GM21737 (cell line): ENCODE results near the gene PAQR7.

Experiments used
- ATAC-seq: cut with Tn5 transposase; IDR thresholded peaks from one replicate; pipeline ENCODE4 v1.9.1; 2021; ENCODE audit warnings: mild to moderate bottlenecking, moderate library complexity; ENCODE audit not compliant: unreplicated experiment

PAQR7 gene, protein sequence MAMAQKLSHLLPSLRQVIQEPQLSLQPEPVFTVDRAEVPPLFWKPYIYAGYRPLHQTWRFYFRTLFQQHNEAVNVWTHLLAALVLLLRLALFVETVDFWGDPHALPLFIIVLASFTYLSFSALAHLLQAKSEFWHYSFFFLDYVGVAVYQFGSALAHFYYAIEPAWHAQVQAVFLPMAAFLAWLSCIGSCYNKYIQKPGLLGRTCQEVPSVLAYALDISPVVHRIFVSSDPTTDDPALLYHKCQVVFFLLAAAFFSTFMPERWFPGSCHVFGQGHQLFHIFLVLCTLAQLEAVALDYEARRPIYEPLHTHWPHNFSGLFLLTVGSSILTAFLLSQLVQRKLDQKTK

DNA sequence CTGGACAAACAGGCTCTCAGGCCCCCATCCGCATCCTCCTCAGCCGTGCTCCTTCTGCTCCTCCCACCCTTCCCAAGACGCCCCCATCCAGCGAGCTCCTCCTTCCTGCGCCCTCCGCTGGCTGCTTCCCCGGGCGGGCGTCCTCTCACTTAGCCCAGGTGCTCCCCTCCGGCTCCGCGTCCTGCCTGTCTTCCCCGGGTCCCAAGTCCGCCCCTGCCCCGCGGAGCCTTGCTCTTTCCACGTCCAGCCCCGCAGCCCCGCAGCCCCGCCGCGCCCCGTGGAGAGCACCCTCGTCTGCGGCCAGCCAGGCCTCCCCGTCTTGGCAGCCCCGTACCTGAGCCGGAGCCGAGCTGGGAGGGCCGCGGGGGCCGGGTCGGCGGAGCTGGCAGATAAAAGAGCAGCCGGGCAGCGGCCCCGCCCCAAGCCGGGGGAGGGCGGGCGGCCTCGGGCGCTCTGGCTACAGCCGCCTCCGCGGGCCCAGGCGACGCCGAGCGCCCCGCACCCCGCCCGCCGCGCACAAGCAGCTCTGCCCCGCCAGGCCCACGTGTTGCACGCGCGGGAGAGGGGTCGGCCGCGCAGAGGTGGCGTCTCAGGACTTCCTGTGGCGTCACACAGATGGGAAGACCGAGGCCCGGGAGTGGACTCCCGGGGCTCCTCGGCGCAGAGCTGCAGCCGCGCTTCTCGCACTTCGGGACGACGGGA is at the start of gene PAQR7:
Gene PAQR7 (minus strand): TSS at position 555 of the 702 bp plus-strand sequence. CDS start 11,869 bp downstream, outside the sequence.
- ATAC-seq: peak; percentile 56

DNA sequence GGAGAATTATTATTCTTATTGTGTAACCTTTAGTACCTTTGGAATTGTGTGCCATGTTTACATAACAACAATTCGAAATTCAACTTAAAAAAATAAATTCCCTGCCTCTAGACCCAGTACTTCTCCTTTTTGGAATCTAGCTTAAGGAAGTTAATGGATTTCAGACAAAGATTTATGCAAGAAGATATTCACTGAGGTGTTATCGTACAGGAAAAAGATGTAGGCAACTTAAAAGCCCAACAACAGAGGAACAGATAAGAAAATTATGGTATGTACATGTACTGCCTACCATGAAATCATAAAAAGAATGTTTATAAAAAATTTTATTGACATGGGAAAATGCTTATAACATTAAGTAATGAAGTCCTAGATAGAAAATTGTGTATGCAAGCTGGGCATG is 48.9 kb upstream of the PAQR7 start:
- no peak for ATAC-seq

DNA sequence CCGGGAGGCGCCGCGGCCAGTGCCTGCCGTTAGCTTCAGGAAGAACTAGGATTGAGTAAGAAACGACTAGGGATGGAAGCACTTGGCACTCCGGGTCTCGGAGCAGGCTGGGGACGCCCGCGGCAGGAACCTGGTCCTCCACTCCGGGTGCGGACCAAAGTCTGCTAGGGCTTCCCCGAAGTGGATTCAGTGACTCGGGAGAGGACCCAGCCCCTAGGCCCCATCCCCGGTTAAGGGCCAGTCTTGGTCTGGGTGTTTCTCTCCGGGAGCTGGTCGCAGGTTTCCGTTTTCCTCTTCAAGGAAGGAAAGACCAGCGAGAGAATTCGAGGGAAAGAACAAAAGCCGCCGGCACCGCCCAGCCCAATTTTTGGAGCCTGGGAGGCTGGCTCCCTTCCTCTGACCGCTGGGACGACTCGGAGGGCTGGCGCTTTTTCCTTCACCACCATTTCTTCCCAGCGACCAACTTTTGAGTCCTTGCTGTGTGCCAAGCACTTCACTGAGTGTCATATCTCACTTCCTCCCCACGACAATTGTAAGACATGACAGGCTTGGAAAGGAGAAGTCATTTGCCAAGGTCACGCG is 47.6 kb upstream of the PAQR7 start:
- no peak for ATAC-seq

DNA sequence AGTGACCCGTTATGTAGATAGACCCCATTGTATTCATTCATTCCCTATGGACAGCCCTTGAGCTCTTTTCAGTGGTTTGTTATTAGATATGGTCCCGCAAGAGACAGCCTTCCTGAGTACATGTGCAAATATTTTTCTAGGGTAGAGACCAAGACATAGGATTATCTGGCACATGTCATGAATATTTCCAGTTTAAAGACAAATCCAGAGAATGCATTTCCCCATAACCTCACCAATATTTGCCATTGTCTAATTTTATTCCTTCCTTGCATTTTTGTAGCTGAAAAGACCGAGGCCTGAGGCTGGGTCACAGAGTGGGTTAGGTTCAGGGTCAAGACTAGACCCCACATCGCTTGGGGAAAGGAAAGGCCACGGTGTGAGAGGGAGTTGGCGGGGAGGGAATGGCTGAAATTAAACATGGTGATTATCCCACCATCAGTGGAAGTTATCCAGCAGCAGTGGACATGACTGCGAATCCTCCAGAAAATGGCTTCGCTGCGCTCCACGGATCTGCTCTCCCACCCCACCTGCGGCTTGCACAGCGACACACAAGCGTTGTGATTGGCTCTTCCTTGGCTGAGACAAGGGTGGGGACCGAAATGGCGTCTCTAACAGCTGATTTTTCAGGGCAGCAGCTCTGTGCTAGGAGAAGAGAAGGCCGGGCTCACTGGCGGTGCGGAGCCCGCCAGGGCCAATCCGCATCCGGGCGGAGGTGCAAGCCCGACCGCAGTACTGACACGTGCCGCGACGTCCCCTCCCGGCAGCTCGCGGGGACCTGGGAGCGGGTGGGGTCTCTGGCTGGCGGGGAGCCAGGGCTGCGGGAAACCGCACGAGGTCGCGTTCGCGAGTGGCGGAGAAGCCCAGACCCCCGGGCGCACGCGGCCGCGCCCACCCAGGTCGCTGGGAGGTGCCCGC is 46.8 kb upstream of the PAQR7 start:
- no peak for ATAC-seq

DNA sequence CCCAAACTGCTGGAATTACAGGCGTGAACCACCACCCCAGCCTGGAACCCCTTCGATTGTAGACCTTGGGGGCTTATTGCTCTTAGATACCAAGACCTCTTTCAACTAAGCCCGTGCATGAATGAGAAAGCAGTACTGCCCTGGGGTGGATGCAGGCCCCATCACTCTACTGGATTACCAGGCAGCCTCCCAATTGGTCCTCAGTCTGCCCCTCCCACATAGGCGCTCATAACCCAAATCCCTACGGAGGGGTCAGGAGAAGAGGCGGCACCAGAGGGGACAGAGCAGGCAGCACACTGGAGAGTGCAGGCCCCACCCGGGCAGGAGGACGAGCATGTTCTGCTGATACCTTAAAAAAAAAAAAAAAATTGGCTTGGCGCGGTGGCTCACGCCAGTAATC is 43.1 kb upstream of the PAQR7 start:
- no peak for ATAC-seq

DNA sequence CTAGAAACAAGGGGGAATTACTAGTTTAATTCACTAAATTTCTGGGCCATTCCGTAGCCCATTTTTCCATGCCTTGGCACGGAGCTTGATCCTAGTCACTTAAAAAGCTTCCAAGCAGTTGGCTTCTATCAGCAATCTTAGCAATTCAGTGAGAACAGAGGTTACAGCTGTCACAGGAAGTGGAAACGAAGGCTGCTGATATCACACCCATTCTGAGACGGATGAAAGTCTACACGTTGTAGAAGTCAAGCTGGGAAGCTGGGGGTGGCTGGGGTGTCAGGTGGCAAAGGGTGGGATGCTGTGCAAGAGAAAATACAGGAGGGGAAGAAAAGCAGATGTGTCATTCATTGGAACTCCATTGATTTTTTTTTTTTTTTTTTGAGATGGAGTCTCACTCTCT is 42.5 kb upstream of the PAQR7 start:
- no peak for ATAC-seq

DNA sequence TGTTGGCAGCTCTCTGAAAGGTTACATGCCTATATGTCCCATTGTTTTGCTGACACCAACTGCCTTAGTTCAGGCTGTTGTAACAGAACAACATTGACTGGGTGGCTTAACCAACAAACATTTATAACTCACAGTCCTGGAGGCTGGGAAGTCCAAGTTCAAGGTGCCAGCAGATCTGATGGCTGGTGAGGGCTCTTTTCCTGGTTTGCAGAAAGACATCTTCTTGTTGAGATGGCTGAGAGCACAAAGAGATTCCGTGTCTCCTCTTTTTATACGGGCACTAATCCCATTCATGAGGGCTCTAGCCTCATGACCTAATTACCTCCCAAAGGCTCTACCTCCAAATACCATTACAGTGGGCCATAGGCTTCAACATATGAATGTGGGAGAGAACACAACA is 41.0 kb upstream of the PAQR7 start:
- ATAC-seq: no peak

DNA sequence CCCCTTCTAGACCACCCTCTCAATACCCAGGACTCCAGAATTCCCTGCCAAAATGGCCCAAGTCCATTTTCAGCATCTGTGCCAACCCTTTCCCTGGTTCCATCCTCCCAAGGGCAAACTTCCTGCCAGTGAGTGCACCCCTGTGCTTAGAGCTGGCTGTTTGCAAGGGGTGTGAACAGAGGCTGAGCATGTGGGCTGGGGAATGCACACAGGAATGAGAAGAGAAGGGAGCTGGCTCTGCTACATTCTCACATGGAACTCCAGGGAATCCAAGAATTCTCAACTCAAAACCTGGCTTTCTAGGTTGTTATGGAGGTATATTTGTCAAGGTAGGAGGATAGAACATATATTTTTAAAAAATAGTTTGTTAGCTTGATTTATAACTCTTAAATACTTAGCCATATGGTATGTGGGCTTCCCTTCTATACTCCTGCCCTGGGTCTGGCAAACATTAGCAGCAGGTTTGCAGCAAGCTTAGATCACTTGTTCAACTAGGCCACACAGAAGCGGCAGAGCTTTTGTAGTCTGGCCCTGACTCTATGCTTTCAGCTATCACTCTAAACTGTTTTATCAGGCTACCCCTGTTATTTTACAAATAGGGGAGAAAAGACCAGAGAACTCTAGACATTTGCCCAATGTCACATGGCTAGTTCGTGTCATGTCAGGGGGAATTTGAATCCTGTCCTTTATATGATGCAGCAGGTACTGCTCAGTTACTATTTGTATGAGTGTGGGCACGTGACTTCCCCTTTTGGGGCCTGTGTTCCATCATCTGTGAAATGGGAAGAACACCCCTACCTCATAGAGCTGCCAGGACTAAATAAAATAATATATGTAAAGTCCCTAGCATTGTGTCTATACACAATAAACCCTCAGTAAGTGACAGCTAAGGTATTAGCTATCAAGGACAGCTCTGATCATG is 38.8 kb upstream of the PAQR7 start:
- ATAC-seq: no peak

DNA sequence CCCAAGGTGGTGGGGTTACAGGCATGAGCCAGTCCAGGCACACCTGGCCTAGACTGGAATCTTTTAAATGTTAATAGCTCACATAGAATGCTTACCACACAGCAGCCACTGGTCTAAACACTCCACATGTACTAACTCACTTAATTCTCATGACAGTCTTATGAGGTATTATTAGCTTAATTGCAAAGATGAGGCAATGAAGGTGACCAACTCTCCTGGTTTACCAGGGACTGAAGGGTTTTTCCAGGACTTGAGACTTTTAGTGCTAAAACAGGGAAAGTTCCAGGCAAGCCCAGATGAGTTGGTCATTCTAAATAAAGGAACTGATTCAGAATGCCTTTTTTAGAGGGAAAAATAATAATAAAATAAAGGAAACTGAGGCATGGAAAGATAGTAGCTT is 37.7 kb upstream of the PAQR7 start:
- ATAC-seq: no peak

DNA sequence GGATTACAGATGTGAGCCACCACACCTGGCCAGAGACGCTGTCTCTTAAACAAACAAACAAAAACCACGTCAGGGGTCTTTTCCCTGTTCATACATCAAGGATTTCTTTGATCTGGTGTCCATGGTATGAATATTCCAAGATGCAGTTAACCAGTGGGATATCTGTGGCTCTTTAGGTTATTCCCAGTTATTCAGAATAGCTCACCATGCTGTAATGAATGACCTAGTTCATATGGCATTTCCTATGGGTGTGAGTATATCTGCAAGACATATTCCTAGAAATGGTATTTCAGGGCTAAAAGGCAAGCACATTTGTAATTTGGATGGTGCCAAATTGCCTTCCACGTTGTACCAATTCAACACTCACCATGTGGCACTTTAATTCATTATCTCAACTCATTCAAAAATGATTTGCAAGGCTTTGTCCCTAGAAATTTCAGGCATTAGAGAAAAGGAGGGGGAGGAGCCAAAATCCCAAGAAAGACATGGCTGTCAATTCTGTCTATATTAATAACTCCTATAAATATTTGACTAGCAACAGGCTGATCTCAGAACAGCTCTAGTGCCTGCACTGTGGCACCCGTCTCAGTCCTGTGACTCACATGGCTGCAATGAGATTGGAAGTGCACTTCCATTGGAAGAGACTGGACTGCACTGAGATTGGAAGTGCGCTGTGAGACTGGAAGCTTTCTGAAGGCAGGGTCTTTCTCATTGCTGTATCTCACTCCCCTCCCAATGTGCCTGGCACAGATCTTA is 36.7 kb upstream of the PAQR7 start:
- ATAC-seq: no peak

DNA sequence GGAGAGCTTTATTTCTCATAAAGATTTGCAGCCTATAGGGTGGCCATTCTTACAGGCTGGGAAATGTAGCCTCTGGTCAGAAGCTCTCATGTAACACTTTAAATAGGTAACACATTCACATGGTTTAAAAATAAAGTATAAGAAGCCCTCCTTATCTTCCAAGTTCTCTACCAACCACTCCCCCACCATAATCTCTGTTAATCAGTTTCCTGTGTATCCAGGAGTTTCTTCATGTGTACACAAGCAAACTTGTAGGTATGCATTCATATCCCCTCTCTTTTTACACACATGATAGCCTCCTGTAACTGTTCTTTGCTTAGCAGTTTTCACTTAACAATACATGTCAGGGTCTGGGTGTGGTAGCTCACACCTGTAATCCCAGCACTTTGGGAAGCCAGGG is 35.7 kb upstream of the PAQR7 start:
- ATAC-seq: no peak

DNA sequence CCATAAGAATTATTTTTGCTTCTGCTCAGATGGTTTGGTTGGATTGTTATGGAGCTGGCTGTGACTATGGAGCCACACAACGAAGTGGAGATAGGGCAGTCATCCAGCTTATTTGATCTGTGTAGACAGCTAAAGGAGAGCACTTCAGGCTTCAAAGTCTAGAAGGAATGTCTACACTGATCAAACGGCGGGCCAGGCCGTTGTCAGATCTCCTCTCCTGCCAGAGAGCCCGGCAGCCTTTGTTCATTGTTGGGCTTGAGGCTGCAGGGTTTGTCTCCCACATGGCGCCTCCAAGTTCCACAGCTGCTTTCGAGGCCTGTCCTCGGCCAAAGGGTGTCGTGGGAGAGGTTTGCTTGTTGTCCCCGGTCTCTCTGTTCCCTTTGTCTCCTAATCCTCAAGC is 33.5 kb upstream of the PAQR7 start:
- no peak for ATAC-seq

DNA sequence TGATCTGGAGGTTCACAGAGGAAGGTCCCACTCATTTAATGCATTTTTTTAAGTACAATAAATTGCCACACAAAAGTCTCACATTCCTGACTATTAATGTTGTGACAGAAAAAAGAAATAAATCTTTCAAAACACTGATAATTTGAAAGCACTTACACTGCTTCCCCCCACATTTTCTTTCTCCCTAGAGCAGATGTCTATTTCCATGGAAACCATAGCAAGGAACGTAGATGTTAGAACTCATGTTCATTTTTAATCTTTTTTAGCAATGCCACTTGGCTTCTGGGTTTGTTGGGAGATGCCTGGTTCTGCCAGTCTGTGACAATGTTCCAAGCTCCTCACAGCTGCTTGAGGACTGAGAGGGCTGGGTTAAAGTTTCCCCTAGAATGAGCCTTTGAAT is 32.7 kb upstream of the PAQR7 start:
- ATAC-seq: no peak

DNA sequence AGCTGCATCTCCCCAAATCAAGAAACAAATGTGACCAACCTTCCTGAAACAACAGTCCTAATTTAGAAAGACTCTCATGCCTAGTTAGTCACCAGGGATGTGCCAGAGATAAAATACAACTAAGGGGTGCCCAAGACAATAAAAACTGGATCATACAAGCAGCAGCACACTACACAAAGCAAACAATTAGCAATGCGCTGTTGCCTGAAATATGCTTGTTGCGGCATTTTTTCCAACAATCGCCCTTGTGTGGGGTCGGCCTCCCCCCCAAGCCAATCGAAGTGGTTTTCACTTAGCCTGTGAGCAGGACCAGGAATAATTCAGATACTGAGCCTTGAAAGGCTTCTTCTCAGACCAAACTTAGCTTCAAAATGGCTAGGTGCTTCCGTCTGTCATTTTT is 32.1 kb upstream of the PAQR7 start:
- no peak for ATAC-seq

DNA sequence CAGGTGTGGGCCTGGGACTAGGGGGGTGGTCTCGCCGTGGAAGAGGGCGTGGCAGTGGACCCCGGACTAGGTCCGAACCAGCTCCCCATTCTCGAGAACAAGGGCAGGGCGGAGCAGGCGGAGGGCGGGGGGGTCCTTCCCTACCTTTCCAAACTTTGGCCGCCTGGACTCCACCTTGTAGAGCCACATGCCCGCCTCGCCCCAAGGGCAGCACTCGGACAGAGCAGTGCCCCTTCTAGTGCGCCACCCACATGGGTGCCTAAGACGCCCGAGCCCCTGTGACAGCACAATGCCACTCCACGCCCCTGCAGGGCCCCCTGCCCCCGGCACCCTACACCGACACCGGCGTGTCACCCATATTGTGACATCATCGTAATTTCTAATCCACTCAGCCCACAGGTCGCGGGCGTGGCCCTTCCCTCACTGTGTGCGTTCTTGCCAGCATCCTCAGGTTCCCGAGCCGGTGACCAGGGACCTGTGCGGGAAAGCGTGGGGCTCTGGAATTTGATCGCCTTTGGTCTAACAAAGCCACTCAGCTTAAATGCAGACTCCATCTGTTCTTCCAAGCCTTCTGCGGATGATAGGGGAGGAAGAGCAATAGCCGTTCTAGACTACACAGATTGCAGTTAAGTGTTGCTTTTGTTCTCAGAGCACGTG is 31.3 kb upstream of the PAQR7 start:
- ATAC-seq: peak; percentile 1

DNA sequence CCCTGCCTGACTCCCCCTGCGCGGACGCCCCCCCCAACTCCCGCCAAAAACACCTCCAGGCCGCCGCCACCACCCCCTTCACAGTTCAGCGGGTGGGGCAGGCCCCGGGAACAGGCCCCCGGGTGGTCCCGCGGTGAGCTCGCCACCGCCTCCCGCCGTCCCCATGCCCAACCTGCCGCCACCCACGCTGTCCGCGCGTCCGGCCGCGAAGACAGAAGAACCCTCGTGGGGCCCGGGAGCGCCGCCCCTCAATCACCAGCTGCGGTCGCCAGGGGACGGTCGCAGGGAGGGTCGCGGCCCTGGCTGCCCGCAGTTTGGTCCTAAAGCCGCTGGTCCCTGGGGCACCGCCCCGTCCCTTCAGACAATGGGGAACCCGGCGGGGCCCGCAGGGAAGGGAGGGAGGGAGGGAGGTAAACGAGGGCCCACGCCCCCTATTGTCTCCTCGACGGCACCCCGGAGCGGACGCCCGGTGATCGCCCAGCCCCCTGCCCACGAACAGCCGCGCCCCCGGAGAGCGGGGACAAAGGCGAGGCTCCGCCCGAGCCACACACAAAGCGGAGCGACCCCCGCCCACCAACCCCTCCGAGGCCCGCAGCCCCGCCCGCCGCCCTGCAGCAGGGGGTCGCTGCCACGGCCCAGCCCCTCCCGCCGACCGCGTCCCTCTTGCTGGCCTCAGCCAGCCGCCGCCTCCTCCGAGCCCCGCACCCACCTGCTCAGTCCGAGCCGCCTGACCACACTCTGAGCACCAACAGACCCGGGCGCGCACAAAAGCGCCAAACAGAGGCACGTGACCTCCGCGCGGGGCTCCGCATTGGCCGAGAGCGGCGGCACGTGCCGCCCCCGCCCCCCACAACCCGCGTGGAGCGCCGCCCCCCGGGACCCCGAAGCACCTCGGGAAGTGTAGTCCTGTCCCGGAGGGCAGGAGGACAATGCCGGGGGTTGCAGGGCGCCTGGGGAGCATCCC is 30.5 kb upstream of the PAQR7 start, which contains the start of gene STMN1:
Gene STMN1 (minus strand): TSS at position 740 of the 964 bp plus-strand sequence. CDS start 1,743 bp downstream, outside the sequence.
- peak; percentile 52 for ATAC-seq

DNA sequence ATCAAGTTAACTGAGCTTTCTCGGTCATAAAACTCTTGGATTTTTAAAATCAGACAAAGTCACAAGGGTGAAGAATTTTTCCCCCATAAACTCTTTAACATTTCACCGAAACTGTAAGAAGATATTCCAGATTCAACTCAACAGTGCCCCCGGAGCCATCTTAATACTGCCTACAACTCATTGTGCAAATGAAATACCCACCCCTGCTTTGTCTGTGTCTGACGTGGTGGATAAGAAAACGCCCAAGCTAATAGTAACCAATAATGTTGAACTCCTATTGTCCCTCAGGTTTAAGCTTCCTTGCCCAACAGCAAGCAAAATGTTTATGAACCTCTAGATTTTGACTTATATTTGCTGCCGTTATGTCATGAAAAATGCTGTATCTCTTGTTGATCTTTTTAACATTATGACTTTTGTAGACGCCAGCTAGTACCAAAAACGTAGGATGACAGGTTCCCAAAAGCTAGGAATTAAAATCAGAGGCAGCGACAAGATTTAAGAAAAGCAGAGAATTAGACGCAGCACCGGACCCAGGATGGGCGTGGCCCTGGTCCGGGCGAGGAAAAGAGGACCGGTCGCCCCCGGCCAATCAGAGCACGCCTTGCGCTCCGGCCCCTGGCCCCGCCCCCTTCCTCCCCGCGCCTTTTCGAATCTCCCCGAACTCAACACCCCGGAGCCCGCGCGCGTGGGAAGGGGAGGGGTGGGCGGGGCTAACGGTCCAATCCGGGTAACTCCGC is 29.6 kb upstream of the PAQR7 start:
- ATAC-seq: peak; percentile 70
